GM18511 (cell line): ENCODE measurements around the gene ITGA11.

Source experiments
- ATAC-seq: cut with Tn5 transposase; IDR thresholded peaks from one replicate; pipeline ENCODE4 v1.9.1; 2021; ENCODE audit warnings: mild to moderate bottlenecking, moderate library complexity; ENCODE audit not compliant: unreplicated experiment

Gene ITGA11, protein sequence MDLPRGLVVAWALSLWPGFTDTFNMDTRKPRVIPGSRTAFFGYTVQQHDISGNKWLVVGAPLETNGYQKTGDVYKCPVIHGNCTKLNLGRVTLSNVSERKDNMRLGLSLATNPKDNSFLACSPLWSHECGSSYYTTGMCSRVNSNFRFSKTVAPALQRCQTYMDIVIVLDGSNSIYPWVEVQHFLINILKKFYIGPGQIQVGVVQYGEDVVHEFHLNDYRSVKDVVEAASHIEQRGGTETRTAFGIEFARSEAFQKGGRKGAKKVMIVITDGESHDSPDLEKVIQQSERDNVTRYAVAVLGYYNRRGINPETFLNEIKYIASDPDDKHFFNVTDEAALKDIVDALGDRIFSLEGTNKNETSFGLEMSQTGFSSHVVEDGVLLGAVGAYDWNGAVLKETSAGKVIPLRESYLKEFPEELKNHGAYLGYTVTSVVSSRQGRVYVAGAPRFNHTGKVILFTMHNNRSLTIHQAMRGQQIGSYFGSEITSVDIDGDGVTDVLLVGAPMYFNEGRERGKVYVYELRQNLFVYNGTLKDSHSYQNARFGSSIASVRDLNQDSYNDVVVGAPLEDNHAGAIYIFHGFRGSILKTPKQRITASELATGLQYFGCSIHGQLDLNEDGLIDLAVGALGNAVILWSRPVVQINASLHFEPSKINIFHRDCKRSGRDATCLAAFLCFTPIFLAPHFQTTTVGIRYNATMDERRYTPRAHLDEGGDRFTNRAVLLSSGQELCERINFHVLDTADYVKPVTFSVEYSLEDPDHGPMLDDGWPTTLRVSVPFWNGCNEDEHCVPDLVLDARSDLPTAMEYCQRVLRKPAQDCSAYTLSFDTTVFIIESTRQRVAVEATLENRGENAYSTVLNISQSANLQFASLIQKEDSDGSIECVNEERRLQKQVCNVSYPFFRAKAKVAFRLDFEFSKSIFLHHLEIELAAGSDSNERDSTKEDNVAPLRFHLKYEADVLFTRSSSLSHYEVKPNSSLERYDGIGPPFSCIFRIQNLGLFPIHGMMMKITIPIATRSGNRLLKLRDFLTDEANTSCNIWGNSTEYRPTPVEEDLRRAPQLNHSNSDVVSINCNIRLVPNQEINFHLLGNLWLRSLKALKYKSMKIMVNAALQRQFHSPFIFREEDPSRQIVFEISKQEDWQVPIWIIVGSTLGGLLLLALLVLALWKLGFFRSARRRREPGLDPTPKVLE

DNA sequence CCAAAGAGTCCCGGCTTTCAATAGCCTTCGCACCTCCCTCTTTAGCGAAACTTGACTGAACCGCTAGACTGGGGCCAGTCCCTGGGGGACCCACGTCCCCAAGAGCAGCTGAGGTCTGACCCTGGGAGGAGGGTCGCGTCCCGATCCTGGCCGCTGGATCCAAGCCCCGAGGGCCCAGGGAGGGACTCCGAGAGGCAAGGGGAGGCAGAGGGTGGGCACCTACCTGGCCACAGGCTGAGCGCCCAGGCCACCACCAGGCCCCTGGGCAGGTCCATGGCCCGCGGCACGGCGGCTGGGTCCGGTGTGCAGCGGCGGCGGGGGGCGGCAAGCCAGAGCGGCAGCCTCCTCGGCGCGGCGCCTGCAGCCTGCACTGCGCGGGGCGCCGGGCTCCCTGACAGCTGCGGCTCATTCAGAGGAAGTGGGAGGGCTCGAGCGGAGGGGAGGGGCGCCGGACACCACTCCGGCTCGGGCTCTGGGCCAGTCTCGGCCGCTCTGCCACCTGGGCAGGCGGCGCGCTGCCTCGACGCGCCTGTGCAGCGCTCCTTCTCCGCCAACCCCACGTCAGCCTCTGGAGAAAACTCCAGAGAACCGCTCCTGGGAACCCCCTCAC lies at the start of gene ITGA11:
TSS of gene ITGA11 (minus strand) at position 372 of the 610 bp plus-strand sequence. CDS start at position 275, 97 bp downstream.
- ATAC-seq = peak; percentile 61

DNA sequence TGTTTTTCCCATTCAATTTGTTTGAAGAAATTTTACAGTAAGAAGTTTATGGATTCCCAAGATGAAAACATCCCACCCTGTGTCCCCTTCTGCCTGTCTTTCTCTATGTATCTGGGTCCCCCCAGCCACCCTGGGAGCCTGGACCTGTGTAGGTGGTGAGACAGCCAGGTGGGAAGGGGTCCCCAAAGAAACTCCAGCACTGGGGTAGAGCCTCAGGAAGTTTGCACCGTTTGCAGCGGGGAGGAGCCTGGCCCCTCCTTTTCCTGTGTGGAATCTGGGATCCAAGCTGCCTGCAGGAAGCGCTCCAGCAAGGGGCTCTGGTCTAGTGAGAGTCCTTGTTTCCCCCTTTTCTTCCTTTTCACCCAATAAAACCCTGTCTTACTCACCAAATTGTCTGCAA lies 49.4 kb upstream of the ITGA11 start:
- ATAC-seq = no peak

DNA sequence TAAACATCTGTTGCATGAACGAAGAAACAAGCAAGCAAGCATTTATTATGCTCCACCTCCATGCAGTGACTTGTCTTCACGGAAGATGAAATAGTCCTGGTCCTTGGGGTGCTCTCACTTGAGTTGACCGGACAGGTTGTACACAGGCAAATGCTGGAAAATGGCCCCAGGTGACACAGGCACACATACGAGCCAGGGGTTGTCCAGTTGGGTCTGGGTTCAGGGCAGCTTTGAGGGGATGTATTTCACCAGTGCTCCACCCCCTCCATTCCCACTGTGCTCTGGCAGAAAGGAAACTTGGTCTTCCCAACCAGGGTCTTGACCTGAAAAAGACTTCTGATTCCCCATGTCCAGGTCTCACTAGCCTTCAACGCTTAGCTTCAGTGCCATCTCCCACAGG lies 48.3 kb upstream of the ITGA11 start:
- ATAC-seq = no peak

DNA sequence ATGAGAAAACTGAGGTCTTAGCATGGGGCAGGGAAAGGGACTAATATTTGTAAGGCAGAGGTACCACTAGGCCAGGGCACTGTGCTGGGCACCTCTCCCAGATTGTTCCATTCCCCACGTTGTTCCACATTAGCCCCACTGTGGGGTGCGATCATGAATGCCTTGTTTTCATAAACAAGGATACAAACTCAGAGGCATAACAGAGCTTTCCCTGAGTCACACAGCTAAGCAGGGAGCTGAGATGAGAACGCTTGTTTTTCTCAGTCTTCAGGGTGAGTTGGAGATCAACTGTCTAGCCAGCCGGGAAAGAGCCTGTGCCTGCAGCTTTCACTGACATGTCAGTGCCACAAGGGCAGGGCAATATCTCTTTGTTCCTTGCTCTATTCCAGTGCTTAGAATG lies 47.9 kb upstream of the ITGA11 start:
- ATAC-seq = no peak

DNA sequence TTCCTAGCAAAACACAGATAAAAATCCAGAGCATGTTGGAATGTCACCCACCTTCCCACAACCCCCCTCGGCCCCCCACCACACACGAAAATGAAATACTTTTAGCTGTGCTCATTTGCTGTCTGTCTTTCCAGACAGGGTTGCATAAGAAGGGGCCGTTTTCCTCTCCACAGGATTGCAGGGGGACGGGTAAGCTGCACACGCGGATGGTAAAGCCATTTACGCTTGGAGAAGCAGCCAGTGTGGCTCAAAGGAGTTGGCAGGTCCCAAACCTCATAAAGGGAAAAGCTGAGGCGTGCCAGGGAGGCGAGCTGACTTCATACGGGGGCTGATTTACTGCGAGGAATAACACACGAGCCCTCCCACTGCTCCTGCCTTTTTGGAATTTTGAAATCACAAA lies 47.4 kb upstream of the ITGA11 start:
- no peak for ATAC-seq

DNA sequence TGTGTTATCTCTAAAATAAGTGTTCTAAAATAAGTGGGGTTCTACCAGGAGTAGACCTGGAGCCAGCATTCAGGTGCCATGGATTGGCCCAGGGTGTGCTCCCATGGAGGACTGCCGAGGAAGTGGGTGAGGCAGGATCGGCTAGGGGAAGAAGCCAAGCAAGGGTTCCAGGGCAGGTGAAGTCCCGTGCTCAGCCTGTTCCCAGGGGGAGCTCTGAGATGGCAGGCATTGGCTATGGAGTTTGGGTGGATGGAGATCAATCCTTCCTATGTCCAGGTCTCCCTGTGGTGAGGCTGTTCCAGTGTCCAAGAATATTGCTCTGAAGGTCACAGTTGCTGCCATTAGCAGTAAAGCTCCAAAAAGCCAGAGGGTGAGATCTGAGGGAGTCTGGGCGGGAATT lies 46.9 kb upstream of the ITGA11 start:
- no peak for ATAC-seq

DNA sequence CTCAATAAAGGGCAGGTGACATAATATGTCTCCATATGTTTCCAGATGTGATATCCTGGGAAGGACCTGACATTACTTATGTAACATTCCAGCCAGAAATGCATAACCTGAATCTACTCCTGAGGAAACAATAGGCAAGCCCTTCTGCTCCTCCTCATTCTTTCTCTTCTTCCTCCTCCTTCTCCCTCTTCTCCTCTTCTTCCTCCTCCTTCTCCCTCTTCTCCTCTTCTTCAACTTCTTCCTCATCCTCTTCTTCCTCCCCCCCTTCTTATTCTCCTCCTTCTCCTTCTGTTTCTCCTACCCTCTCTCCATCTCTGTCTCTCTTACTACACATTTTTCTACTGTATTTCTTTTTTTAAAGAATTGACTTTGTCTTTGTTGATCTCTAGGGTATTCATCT lies 43.5 kb upstream of the ITGA11 start:
- no peak for ATAC-seq

DNA sequence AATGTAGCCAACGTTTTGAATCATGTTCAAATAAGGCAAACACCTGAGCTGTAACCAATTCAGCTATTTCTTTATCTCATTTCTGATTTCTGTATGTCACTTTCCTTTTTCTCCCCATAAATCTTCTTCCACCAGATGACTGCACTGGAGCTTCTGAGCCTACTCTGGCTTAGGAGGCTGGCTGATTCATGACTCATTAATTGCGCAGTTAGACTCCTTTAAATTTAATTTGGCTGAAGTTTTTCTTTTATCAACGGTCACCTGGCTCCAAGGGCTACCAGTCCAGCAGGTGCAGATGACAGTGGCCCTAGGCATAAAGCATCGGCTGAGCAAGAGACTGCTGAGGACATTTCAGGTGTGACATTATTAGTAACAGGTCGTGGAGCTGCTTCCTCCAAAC lies 39.6 kb upstream of the ITGA11 start:
- no peak for ATAC-seq

DNA sequence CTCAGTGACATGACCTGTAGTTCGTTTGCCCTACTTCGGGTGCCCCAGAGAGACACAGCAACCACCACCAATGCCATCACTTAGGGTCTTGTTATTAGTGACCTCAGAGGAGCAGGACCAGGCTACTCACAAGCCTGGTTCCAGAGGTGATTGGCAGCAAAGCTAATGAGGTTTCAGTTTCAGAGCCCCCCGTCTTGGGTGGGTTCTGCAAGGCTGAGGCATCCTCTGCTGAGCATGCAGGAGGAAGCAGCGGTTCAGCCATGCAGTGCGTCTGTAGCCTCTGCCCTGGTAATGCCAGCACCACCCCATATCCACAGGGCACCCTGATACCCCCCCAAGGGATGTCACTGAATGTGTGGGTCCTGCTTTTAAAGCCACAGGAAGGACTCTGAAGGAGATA lies 39.0 kb upstream of the ITGA11 start:
- ATAC-seq = no peak

DNA sequence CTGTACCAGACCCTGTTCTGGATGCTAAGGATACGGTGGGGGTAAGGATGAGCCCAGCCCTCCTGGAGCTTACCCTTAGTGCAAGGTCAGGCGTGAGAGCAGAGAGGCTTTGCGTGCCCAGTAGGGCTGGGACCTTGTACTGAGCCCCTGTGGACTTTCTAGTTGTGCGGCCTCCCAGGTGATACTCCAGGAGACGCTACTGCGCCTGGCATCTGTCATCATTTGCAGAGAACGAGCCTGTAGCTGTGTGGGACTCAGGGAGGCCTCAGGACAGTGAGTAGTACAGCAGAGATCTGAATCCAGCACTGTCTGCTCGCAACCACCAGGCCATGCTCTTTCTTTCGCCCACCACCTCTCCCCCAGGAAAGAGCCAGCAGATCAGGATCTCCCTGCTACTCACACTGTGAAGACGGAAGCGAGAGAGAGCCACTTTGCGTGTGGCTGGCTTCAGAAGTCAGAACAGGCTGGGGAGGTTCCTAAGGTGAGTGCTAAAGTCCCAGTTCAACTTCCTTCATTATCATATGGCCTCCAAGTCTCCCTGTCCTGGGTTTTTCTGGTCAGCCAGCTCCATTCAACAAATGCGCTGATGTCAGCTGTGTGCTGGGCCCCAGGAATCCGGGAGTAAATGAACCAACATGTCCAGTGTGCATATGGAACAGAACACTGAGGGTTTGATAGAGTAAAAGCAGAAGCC lies 38.2 kb upstream of the ITGA11 start:
- ATAC-seq = no peak

DNA sequence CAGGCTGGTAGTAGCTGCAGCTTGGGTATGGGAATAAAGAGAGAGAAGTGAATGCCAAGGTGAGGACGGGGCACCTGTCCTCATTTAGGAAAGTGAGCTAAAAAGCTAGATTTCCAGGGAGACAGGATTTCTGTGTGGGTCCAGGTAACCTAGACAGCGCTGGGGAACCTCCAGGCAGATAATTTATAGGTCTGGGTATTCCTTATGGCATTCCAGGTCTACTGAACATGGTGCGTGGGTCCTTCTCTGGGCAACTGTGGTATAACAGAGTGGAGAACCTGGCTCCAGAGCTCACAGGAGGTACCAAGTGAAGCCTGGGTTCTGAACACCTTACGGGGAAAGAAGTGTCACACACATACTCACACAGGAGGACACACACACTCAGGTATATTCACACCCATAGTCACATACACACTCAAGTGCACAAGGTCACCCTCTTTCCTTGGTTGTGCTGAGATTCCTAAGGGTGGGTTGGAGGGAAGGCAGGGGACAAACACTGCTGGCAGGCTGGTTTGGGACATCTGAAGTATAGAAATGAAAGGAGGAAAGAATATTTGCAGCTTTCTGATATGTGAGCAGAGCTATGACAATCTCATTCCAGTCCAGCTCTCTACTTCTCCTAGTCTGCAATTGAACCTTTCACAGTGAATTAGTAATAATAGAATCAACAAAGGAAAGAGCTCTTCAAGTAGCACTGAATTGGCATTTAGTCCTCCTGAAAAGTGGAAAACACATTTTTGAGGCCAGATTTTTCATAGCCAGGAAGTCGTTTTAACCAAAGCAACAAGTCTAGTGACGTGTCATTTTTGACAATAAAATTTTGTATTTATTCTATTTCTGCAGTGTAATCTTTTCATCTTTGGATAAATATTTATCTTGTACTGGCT lies 37.4 kb upstream of the ITGA11 start:
- no peak for ATAC-seq

DNA sequence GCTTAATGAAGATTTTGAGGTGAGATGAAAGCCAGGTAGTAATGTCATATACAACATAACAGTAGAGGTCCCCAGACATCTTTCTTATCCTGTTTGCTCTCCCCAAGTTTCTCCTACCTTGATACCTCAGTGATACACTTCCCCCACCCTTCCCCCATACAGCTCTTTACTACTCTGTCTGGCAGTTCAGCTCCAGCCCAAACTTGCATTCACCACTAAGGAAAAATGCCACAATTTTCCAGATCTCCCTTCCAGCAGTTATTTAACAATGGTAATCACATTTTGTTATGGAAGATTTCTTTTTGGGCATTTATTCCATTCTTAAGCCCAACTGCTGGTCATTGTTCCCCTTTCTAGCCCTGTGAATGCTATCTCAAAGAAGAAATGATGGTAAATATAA lies 34.9 kb upstream of the ITGA11 start:
- no peak for ATAC-seq

DNA sequence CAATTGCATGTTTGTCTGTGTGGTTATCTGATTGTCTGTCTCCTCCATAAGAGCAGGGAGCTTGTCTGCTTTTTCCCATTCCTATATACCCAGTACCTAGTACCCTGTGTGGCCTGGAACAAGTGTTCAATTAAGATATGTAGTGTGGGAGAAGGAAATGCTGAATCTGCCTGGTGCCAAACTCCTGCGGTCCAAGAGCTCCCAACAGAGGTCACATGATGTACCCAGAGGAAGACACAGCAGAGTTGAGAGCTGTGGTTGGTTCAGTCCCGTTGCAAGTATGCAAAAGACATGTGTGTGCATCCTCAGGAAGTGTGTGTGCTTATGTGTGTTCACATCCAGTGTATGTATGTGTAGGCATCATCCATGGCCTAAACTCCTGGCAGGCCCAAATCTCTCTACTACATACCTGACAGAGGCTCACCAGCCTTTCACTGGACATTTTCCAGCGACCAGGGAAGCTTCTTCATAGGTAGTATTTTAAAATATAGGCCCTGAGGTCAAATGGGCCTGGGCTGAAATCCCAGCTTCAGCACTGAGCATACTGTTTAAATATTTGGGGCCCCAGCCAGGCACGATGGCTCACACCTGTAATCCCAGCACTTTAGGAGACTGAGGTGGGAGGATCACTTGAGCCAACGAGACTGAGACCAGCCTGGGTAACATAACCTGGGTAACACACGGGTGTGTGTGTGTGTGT lies 34.0 kb upstream of the ITGA11 start:
- ATAC-seq = no peak

DNA sequence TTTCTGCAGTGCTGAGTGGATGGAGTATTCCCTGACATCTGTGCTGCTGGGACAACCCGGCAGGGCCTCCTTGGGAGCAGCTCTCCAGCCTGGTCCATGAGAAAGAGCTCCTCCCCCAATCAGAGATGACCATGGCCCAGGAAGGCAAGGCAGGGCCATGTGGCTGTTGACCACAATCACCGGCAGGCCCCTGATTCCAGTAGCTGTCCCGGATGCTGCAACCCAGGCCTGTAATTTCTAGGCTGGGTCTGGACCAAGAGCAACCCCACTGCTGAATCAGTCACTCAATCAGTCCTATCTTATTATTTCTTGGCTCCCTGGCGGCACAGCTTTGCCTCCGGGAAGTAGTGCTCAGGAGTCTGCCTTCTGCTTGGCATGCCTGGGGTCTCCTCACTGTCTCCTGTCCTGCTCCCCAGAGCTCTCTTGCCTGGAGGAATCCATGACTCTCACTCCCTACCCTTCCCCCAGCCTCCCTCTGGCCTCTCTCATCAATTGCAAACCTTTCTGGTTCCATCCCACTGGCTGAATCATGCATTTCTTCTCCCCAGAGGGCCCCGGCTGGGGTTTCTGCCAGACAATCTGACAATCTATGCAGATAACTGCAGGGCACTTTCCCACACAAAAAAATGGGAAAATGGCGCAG lies 32.6 kb upstream of the ITGA11 start:
- ATAC-seq = no peak

DNA sequence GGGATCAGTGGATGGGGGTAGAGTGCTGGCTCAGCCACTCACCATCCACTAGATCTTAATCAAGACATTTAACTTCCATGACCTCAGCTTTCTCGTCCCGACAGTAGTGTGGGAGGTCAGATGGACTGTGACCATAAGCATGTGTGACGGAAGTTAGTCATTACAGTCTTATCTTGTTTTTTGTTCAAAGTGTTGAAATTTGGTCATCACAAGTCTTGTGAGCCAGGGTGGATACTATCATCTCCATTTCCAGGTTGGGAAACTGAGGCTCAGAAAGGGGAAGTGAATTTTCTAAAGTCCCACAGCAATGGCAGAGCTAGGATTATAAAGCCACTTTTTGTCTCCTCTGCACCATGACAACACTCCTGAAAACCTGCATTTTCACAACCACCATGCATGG lies 32.0 kb upstream of the ITGA11 start:
- ATAC-seq = no peak

DNA sequence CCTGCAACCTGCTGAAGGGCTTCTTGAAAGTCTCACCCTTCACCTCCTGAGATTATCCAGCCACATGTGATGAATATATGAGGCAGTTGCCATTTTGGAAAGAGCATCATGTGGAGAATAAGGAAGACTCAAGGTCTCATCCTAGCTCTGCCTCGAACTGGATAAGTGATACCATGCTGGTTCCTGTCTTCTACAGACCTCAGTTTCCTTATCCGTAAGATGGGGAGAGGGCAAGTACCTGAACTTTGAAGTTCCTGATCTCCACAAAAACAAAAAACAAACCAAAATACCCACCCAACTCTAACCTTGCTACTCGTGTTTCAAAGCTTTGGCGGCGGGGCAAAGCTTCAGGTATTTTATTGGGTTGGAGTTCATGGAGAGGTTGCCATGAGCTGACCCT lies 31.5 kb upstream of the ITGA11 start:
- ATAC-seq = no peak

DNA sequence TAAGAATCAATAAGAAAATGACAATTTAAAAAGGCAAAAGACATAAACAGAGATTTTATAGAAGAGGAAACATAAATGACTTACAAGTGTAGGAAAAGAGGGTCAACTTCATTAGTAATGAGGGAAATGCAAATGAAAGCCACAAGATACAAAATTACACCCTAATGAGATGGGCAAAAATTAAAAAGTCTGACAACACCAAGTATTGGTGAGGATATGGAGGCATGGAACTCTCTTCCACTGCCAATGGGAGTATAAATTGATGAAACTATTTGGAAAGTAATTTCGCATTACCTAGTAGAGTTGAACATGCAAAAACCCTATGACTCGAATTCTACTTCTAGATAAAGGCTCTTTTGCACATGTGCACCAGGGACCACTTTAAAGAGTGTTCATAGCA lies 28.2 kb upstream of the ITGA11 start:
- ATAC-seq = no peak

DNA sequence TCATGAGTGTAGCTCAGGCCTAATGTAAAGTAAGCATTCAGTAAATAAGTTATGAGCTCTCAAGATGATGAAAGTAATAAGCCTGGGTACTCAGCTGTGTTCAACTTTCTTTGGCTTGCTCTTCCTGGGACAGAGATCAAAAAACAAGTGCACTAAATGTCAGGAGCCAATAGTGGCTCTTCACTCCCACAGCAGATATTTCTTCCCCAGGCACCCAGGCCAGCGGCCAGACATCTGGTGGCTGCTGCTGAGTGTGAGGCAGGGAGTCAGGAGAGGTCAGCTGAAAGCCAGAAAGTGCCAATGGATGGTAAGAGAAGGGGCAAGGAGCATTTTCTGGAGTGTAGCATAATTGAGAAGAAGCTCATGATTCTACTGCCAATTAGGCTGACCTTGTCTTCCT lies 18.2 kb upstream of the ITGA11 start:
- ATAC-seq = no peak
